22Rv1 (cell line): ENCODE results near the gene IGF1R.

Experiments used
- CTCF ChIP-seq: fragments of 450-650 bp; IDR thresholded peaks from 2 replicates; pipeline ENCODE4 v1.5.1; 2017; ENCODE audit warnings: mild to moderate bottlenecking
- ZFX ChIP-seq: fragments of 450-650 bp; IDR thresholded peaks from 2 replicates; pipeline ENCODE4 v1.6.1; 2017; ENCODE audit warnings: antibody characterized with exemption, borderline replicate concordance

- no peak for TF ChIP-seq CTCF
- TF ChIP-seq ZFX: no peak
These were observed 277.9 kb downstream of the IGF1R start for GRCh38 chr15:98926236-98926635.
